Natural killer cell (primary cell): ENCODE results near the gene SMAD2. TPM values are rescaled to one million over a fixed set of nuclear protein-coding genes. Genes with fewer than 3 reads are reported as not detected.

Experiments
- ATAC-seq, 3 donors: fragments of 150-1000 bp in 2 of 3; fragments of 200-7000 bp in 1 of 3; cut with Tn5 transposase; 1 replicate in 1 of 3; 2 replicates in 2 of 3; pipeline ENCODE4 v1.10.0; 2021; ENCODE audit warnings: mild to moderate bottlenecking in 2 of 3, moderate library complexity in 2 of 3
- DNase-seq, 2 donors: peaks; one replicate each; pipeline versions ENCODE4 v3.0.0 to v3.0.0-alpha.2; 2013 to 2021; ENCODE audit warnings: mixed read lengths in 1 of 2
- H3K27ac ChIP-seq: one replicate; pipeline ENCODE4 v1.5.1; 2013; ENCODE audit warnings: mild to moderate bottlenecking, low read length
- H3K27me3 ChIP-seq: one replicate; pipeline ENCODE4 v1.6.1; 2013; ENCODE audit warnings: low read length; ENCODE audit not compliant: control insufficient read depth, insufficient read depth
- H3K36me3 ChIP-seq: one replicate; pipeline ENCODE4 v1.6.1; 2013; ENCODE audit warnings: low read length; ENCODE audit not compliant: control insufficient read depth, insufficient read depth
- H3K4me1 ChIP-seq: one replicate; pipeline ENCODE4 v1.6.1; 2013; ENCODE audit warnings: low read length; ENCODE audit not compliant: control insufficient read depth, insufficient read depth
- H3K4me3 ChIP-seq: one replicate; pipeline ENCODE4 v1.5.1; 2013; ENCODE audit warnings: low read length
- H3K9me3 ChIP-seq: one replicate; pipeline ENCODE4 v1.6.1; 2013; ENCODE audit warnings: low read length; ENCODE audit not compliant: control insufficient read depth, insufficient read depth
- H3K27ac Mint-ChIP-seq, 2 donors: one replicate each; pipeline ENCODE4 v1.8.0; 2022; ENCODE audit warnings: mild to moderate bottlenecking in 2 of 2, mixed read lengths in 2 of 2, moderate library complexity in 1 of 2
- H3K27me3 Mint-ChIP-seq, 2 donors: one replicate each; pipeline ENCODE4 v1.8.0; 2022; ENCODE audit warnings: low read depth in 2 of 2, mixed read lengths in 2 of 2
- H3K36me3 Mint-ChIP-seq: one replicate; pipeline ENCODE4 v1.8.0; 2022; ENCODE audit warnings: mixed read lengths
- H3K4me1 Mint-ChIP-seq, 2 donors: one replicate each; pipeline ENCODE4 v1.8.0; 2022; ENCODE audit warnings: mixed read lengths in 2 of 2
- H3K4me3 Mint-ChIP-seq: one replicate; pipeline ENCODE4 v1.8.0; 2022; ENCODE audit warnings: mild to moderate bottlenecking, moderate library complexity, mixed read lengths
- H3K9me3 Mint-ChIP-seq, 2 donors: one replicate each; pipeline ENCODE4 v1.8.0; 2022; ENCODE audit warnings: mixed read lengths in 2 of 2
- CTCF ChIP-seq: fragments of 200-600 bp; IDR thresholded peaks from one replicate; pipeline ENCODE4 v1.8.0; 2022; ENCODE audit warnings: antibody characterized with exemption
- WGBS: methylation state at CpG from one replicate; pipeline ENCODE4 v1.1.7; 2013; ENCODE audit warnings: missing lambda C conversion rate; ENCODE audit not compliant: insufficient coverage; 5-methylcytosine and 5-hydroxymethylcytosine counted together
- intact Hi-C: fragments of 100-400 bp; cut with micrococcal nuclease; formaldehyde crosslinking; loops from one replicate; pipeline ENCODE4 v1.14.2; 2022
- total RNA-seq, 4 donors: library from RNA; stranded (reverse); fragments of 120-200 nt in 1 of 4; gene quantifications; one replicate each; pipeline versions ENCODE4 v1.2.3 to v1.2.4, GENCODE V29; 2013 to 2022

The SMAD2 gene
- total RNA-seq, 3 donors from 2014 or later (not counting 1 experiment from before 2014, with no cell fraction given): 138 to 160 (median 148) TPM

- Mint-ChIP-seq H3K27me3 (no peaks in the 10 kb centered on the region), H3K36me3 (no peaks in the 10 kb centered on the region), H3K4me1 (no peaks in the 10 kb centered on the region), H3K9me3 (no peaks in the 10 kb centered on the region), H3K27ac (peak overlapping the region in 1 of 2 donors; percentile 29), H3K4me3 (no peak overlapping the region)
- DNase-seq: no peak
- TF ChIP-seq CTCF: no peak
- H3K4me1 ChIP-seq: no peaks in the 10 kb centered on the region
- H3K27ac ChIP-seq: no peak overlapping the region
- no peaks in the 10 kb centered on the region for H3K36me3 ChIP-seq
- intact Hi-C loops: no loop called here
- no peak overlapping the region for H3K4me3 ChIP-seq
- no peak for ATAC-seq
- WGBS: 93% methylated on average over 4 of the region's 5 CpGs
- H3K9me3 ChIP-seq: no peaks in the 10 kb centered on the region
- no peaks in the 10 kb centered on the region for H3K27me3 ChIP-seq
Measured at GRCh38 chr18:47815486-47816270, 114.8 kb downstream of the SMAD2 start.

- no peak for ATAC-seq
- Histone ChIP-seq H3K27me3 (no peaks in the 10 kb centered on the region), H3K9me3 (no peaks in the 10 kb centered on the region), H3K4me1 (no peaks in the 10 kb centered on the region), H3K4me3 (no peak overlapping the region), H3K27ac (no peak overlapping the region), H3K36me3 (no peaks in the 10 kb centered on the region)
- intact Hi-C loops: no loop called here
- Mint-ChIP-seq H3K9me3 (no peaks in the 10 kb centered on the region), H3K36me3 (no peaks in the 10 kb centered on the region), H3K27ac (no peak overlapping the region), H3K4me1 (no peaks in the 10 kb centered on the region), H3K27me3 (no peaks in the 10 kb centered on the region), H3K4me3 (no peak overlapping the region)
- TF ChIP-seq CTCF: no peak
- WGBS: 95% methylated on average over 3 of the region's 3 CpGs
- DNase-seq: no peak
Measured at GRCh38 chr18:47809420-47809819, 121.0 kb downstream of the SMAD2 start.

- Histone ChIP-seq H3K27ac (no peak overlapping the region), H3K4me3 (no peak overlapping the region), H3K9me3 (no peaks in the 10 kb centered on the region), H3K4me1 (no peaks in the 10 kb centered on the region), H3K27me3 (no peaks in the 10 kb centered on the region), H3K36me3 (no peaks in the 10 kb centered on the region)
- no peaks in the 10 kb centered on the region for H3K36me3 Mint-ChIP-seq
- TF ChIP-seq CTCF: no peak
- no peak for ATAC-seq
- no peak overlapping the region for H3K27ac Mint-ChIP-seq
- 94% methylated on average over 6 of the region's 6 CpGs for WGBS
- no peaks in the 10 kb centered on the region for H3K27me3 Mint-ChIP-seq
- H3K4me1 Mint-ChIP-seq: no peaks in the 10 kb centered on the region
- no peaks in the 10 kb centered on the region for H3K9me3 Mint-ChIP-seq
- no peak overlapping the region for H3K4me3 Mint-ChIP-seq
- DNase-seq: no peak
- intact Hi-C loops: no loop called here
Measured at GRCh38 chr18:47802802-47803201, 127.7 kb downstream of the SMAD2 start.

- H3K9me3 Mint-ChIP-seq: no peaks in the 10 kb centered on the region
- Histone ChIP-seq H3K4me1 (no peaks in the 10 kb centered on the region), H3K4me3 (no peak overlapping the region), H3K9me3 (no peaks in the 10 kb centered on the region), H3K27ac (no peak overlapping the region), H3K36me3 (no peaks in the 10 kb centered on the region), H3K27me3 (no peaks in the 10 kb centered on the region)
- DNase-seq (no peak), ATAC-seq (no peak)
- no peak overlapping the region for H3K4me3 Mint-ChIP-seq
- WGBS: 80% methylated on average over 3 of the region's 3 CpGs
- no peaks in the 10 kb centered on the region for H3K27me3 Mint-ChIP-seq
- no peaks in the 10 kb centered on the region for H3K4me1 Mint-ChIP-seq
- intact Hi-C loops: no loop called here
- H3K36me3 Mint-ChIP-seq: no peaks in the 10 kb centered on the region
- no peak for TF ChIP-seq CTCF
- no peak overlapping the region for H3K27ac Mint-ChIP-seq
Measured at GRCh38 chr18:47801817-47802216, 128.6 kb downstream of the SMAD2 start.
